Measurements from ENCODE around the gene C11orf65. TPM values are rescaled to one million over a fixed set of nuclear protein-coding genes. Genes with fewer than 3 reads are reported as not detected.

C11orf65 gene
- polyA plus RNA-seq, 3 donors = not detected

GRCh38 chr11:108512708-108513107 lies 45.4 kb upstream of the C11orf65 start:
- Mint-ChIP-seq H3K4me3 (no peak overlapping the region), H3K4me1 (no peaks in the 10 kb centered on the region), H3K27me3 (ENCODE audit: low read depth in 3 of 3) (no peaks in the 10 kb centered on the region), H3K27ac (no peak overlapping the region), H3K9me3 (peaks cover 0 to 4% (median 0%) of the 10 kb centered on the region in 7 donors), H3K36me3 (peaks cover 0 to 5% of the 10 kb centered on the region in 2 donors)
- intact Hi-C loops (cut with micrococcal nuclease) = no loop called here
- Histone ChIP-seq H3K4me2 (replicated peaks; ENCODE audit: extremely low read depth, low read length, poor library complexity, severe bottlenecking) (no peak overlapping the region), H4K20me1 (ENCODE audit: insufficient read depth, low read length) (no peaks in the 10 kb centered on the region), H3K79me2 (ENCODE audit: insufficient read depth, low read length) (no peaks in the 10 kb centered on the region), H3K27ac (ENCODE audit: low read depth in 1 of 2, low read length in 2 of 2) (no peak overlapping the region), H3K9ac (ENCODE audit: insufficient read depth, low read length, poor library complexity, severe bottlenecking) (no peak overlapping the region), H3K4me3 (replicated peaks in 1 of 3; ENCODE audit: low read depth in 2 of 3, low read length in 3 of 3) (no peak overlapping the region), H3K36me3 (replicated peaks in 1 of 2; ENCODE audit: control insufficient read depth in 1 of 2, insufficient read depth in 2 of 2, low read length in 2 of 2) (no peaks in the 10 kb centered on the region), H3K9me3 (replicated peaks in 1 of 2; ENCODE audit: control insufficient read depth in 1 of 2, insufficient read depth in 1 of 2, low read length in 2 of 2) (no peaks in the 10 kb centered on the region), H2AFZ (ENCODE audit: insufficient read depth, low read depth, low read length, poor library complexity, severe bottlenecking) (no peak overlapping the region), H3K4me1 (ENCODE audit: control insufficient read depth in 1 of 2, insufficient read depth in 2 of 2, low read length in 2 of 2) (no peaks in the 10 kb centered on the region), H3K27me3 (ENCODE audit: control insufficient read depth in 2 of 2, insufficient read depth in 2 of 2, low read length in 2 of 2) (no peaks in the 10 kb centered on the region)
- WGBS (ENCODE audit: insufficient coverage) = 100% methylated on average over 1 of the region's 2 CpGs
- no peak for DNase-seq
- TF ChIP-seq CTCF (IDR thresholded peaks at IDR 0.05) = no peak

- DNase-seq = no peak
- H3K27ac Mint-ChIP-seq = no peak overlapping the region
- no CpG with 5 or more reads among the region's 2 CpGs for WGBS (ENCODE audit: insufficient coverage)
- H3K4me1 Mint-ChIP-seq = no peaks in the 10 kb centered on the region
- no peaks in the 10 kb centered on the region for H3K79me2 ChIP-seq (ENCODE audit: insufficient read depth, low read length)
- no peak overlapping the region for H3K27ac ChIP-seq (ENCODE audit: low read depth in 1 of 2, low read length in 2 of 2)
- H3K36me3 Mint-ChIP-seq = peaks cover 0 to 5% of the 10 kb centered on the region in 2 donors
- H3K4me3 ChIP-seq (replicated peaks in 1 of 3; ENCODE audit: low read depth in 2 of 3, low read length in 3 of 3) = no peak overlapping the region
- intact Hi-C loops (cut with micrococcal nuclease) = no loop called here
- no peaks in the 10 kb centered on the region for H3K36me3 ChIP-seq (replicated peaks in 1 of 2; ENCODE audit: control insufficient read depth in 1 of 2, insufficient read depth in 2 of 2, low read length in 2 of 2)
- no peaks in the 10 kb centered on the region for H3K27me3 ChIP-seq (ENCODE audit: control insufficient read depth in 2 of 2, insufficient read depth in 2 of 2, low read length in 2 of 2)
- H3K27me3 Mint-ChIP-seq (ENCODE audit: low read depth in 3 of 3) = no peaks in the 10 kb centered on the region
- no peak overlapping the region for H3K4me2 ChIP-seq (replicated peaks; ENCODE audit: extremely low read depth, low read length, poor library complexity, severe bottlenecking)
- no peak overlapping the region for H2AFZ ChIP-seq (ENCODE audit: insufficient read depth, low read depth, low read length, poor library complexity, severe bottlenecking)
- no peaks in the 10 kb centered on the region for H3K4me1 ChIP-seq (ENCODE audit: control insufficient read depth in 1 of 2, insufficient read depth in 2 of 2, low read length in 2 of 2)
- H4K20me1 ChIP-seq (ENCODE audit: insufficient read depth, low read length) = no peaks in the 10 kb centered on the region
- H3K9me3 Mint-ChIP-seq = peaks cover 0 to 4% (median 0%) of the 10 kb centered on the region in 7 donors
- H3K4me3 Mint-ChIP-seq = no peak overlapping the region
- H3K9ac ChIP-seq (ENCODE audit: insufficient read depth, low read length, poor library complexity, severe bottlenecking) = no peak overlapping the region
- TF ChIP-seq CTCF (IDR thresholded peaks at IDR 0.05) = no peak
- H3K9me3 ChIP-seq (replicated peaks in 1 of 2; ENCODE audit: control insufficient read depth in 1 of 2, insufficient read depth in 1 of 2, low read length in 2 of 2) = no peaks in the 10 kb centered on the region
Measured at GRCh38 chr11:108511851-108512474, 44.6 kb upstream of the C11orf65 start.

Measured in CD14-positive monocyte (primary cell).